ENCODE results near the gene SLC46A3.
"Not testable (repeated sequence)": the region's sequence is repeated elsewhere in the genome, so short reads cannot be mapped to it uniquely, and the experiment has no call there.

Gene SLC46A3

DNA sequence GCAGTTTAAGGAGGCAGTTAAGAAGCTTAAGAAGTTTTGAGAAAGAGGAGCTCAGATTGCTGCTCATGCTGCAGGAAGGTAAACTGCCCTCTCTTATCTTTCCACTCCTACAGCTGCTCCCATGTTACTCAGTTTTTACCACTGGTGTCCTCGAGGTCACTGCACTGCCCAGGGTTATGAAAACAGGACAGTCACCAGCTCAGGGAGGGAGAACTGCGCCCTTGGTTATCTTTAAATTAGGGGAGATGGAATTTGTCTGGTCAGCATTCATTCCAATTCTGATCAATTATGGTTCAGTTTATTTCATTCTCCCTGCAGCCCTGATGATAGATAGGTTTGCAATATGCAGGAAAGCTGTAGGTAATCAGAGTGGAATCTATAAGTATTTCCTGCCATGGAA is 10.8 kb upstream of the SLC46A3 start:
- DNase-seq, result no peak

DNA sequence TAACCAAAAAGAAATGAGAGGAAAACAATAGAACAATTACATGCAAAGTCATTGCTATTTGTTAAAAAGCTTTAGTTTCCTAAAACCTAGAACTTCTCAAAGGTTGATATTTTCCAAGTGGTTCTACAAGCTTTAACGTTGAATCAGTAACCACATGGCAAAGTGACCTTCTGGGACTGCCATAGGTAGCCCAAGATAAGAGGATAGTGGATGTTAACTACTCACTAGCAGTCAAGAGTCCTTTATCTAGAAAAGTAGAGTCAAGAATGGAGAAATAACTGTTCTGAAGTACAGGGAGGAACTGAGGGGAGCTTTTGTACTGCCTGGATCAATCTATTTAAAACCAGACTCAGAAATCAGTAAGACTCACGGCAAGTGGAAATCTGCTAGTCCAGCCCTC is 9.9 kb upstream of the SLC46A3 start:
- DNase-seq, result no peak

DNA sequence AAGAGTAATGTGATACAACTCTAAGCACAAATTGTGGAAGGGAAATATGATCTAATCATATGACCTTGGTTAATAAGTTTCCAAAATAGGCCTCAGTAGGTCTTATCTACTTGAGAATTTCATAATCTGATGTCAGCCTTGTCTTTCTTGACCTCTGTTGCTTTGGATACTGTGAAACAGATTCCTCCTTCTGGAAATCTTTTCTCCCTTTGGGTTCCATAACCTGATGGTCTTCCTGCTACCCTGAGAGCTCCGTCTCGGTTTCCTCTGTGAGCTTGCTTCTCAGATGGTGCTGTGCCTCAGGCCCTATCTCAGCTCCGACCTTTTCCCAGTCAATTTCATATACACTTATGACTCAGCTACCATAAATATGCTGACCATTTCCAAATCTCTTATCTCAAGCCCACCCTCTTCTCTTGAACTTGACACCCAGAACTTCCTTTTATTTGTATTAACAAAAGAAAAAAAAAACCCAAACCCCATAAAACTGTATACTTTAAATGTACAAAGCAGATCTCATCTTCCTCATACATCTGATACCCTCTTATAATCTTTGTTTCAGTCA is 6.4 kb upstream of the SLC46A3 start:
- no peak for DNase-seq

DNA sequence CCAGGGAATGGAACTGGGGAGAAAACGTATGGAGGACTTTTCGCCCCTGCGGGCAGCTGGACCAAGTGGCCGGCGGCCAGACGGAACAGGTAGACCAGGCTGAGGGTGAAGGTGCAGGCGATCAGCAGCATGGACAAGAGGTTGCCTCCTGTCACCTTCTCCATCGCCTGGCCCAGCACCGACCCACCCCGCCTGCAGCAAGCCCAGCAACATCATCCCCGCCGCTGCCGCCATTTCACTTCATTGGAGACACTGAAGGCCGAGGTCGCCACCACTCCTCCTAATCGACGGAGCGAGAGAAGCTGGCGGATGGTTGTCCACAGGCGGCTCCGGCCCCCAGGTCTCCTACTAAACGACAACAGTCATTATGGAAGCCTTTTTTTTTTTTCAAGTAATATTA is 5.0 kb upstream of the SLC46A3 start:
- no peak for DNase-seq

DNA sequence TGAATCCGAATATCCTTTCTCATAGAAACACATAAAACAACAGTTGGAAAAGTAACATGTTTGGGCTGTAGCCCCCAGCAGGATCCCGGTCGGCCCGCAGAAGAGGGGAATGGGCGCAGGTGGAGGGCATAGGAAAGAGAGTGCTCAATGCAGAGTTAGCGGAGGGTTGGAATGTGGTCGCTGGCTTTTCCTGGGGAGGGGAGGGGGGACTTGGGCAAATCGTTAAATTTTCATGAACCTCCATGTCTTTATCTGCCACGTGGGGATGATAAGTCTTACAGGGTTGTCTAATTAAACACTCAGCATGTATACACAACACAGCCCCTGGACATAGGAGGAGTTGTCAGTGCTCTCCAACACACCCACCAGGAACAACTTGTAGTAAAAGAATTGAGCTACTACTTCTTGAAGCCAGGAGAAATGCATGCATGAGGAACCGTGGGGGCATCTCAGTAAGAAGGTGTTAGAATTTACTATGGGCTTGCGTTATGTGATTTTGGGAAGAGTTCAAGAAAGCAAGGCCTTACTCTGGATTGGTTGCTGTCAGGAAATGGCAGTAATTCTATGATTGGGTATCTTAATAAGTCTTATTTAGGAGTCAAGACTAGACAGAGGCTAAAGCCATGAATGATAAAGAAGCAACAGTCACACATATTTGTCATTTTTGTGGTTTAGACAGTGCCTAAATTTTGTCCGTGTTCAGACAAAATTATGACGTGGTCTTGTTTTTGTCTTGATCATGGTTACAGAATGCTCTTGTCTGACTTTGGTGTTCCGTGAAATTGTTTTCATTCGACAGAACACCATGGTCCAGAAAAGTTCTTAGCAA is 671 bp upstream of the SLC46A3 start:
- peak; percentile 83 for DNase-seq

DNA sequence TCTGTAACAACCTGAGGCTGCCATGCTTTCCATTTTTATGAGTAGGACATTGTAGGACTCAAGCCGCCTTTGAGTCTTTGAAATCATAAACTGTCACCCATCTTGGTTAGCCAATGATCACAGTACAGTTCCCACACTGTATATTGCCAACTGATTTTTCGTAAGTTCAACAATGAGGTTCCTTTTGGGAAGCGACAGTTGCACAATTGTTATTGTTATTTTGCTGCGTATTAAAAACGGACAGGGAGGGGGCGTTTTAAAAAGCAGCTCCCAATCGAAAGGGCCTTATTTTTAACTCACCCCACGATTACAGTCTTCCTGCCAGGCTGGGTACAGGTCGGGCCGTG is 601 bp downstream of the SLC46A3 start:
- no peak for DNase-seq

DNA sequence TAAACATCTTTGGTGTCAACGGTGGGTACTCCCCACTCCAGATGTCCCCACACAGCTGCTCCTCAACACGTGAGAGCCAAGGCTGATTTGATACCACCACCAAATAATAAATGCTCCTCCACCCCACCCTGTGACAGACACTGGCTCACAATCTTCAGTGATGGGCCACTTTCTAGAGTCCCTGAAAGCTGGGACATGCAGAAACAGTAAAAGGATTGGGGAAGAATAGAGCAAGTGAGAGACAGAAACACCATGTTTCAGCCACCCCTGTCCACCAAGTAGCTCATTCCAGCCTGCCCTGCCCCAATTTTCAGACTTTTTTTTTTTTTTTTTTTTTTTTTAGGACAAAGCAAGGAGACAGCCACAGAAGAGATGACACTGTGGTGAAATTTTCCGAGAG is 1.6 kb downstream of the SLC46A3 start:
- no peak for DNase-seq

DNA sequence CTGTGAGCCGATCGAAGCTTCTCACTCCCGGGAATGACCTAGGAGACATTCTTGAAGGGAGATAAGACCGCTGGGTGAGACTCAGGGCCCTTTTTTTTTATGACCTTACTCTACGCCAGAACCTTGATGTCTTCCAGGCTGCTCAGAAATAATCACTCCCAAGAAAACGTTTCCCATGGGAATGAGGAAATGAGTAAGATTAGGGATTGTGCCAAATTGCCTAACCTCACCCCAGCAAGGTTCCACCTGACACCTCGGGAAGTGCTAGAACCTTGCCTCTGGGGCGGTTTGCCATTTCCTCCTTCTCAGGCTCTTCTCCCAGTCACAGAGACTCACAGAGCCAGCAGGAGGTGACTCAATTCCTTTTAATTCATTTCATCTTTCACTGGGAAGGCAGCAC is 2.3 kb downstream of the SLC46A3 start:
- DNase-seq, result peak; percentile 59

DNA sequence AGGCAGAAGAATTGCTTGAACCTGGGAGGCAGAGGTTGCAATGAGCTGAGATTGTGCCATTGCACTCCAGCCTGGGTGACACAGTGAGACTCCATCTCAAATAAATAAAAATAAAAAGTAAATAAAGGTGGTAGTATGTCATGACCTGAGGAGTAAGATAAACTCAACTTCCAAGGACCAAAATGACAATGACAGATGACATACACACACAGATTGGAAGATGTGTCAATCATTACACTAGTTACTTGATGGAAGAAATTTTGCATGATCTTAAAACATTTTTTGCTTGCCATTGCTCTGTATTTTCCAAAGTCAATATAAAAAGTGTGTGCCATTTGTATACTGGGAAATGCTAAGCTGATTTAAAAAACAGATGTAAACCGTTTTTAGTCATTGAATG is 4.1 kb downstream of the SLC46A3 start:
- DNase-seq, result no peak

DNA sequence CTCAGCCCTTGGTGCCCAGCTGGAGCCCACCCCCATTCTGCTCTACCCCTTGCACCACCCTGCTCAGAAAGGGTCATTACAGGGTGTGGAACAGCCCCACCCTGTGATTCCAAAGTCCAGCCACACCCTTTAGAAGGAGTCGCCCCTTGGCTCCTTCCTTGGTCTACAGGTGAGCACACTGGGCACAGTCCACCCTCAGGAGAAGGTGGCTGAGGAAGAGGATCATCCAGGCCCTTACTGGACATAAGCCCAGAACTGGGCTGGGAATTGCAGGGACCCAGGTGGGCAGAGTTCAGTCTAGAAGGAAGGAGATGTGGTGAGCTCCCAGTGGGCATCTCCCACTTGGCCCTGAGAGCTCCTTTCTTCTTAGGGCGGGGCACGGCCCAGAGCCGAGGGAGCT is 8.6 kb downstream of the SLC46A3 start:
- DNase-seq, result no peak

DNA sequence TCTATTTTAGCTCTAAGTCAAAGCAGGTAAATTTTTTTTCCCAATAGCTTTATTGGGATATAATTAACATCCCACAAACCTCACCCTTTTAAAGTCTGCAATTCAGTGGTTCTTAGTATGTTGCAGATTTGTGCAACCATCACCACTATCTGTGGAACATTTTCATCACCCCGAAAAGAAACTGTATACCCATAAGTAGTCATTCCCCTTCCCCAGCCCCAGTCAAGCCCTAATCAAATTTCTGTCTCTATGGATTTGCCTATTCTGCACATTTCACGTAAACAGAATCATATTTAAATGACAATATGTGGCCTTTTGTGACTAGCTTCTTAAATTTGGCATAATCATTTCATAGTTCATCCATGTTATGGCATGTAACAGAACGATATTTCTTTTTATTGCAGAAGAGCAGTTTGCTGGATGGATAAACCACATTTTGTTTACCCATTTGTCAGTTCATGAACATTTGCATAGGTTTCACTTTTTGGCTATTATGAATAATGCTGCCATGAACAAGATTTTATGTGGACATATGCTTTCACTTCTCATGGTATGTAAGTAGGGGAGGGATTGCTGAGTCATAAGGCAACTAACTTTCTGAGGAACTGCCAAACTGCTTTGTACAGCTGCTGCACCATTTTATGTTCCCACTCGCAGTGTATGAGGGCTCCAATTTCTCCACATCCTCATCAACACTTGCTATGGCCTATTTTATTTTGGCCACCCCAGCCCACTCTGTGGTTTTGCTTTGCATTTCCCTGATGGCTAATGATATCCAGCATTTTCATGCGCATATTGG is 10.9 kb downstream of the SLC46A3 start:
- DNase-seq, result peak; percentile 95

DNA sequence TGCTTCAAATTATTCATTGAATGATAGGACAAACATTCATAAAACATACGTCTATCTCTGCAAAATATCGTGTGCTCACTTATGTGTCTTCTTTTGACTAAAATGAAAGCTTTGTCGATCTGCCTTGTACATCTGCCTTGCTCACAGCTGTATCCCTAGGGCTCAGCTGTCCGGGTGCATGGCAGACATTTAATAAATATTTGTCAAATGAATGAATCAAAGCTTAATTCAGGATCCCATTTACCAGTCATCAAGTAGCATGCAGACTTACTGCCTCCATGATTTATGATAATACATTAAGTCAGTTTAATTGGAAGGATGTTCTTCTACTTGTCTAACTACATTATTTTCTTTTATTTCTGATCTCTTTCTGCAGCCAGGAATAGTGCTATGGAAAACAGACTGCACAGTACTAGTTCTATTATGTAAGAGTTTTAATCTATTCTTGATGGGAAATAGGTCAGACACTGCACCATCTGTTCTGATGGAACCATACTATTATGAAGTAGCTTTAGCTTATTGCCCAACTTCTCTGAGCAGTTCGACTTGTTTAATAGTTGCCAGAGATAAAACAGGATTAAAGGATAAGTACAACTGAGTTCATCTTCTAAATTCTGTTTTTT is 13.2 kb downstream of the SLC46A3 start:
- peak; percentile 21 for DNase-seq

DNA sequence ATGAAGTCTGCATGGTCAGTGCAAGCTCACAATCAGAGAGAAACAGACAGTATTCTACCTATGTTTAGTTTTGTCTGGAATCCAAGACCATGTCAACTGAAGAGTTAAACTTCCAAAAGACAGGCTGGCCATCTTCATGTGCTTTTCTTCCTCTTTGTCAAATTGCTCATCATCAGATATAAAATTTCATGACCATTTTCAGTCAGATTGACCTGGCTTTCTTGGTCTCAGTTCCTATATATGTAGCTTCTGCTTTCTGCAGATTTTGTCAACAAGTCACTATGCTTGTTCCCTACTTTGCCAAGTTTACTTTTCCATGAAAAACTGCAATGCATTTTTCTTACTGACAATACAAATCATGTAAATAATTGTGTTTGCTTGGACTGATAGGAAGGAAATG is 13.9 kb downstream of the SLC46A3 start:
- no peak for DNase-seq

DNA sequence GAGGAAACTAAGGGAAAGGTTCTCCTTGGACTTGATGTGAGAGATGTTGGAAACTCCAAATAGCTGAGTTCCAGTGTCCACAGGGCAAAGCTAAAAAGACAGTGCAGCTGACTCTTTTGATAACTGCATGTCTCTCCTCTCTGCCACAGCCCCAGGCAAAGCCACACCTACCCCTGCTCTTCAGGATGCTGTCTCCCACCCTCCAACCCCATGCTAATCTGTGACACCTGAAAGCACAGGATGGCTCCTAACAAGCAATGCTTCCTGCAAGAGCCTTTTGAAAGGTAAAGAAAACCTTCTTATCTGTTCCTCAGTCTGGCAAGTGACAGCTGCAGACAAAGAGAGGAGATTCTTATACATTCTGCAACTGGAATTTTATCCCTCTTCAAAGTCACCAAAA is 14.5 kb downstream of the SLC46A3 start:
- no peak for DNase-seq

DNA sequence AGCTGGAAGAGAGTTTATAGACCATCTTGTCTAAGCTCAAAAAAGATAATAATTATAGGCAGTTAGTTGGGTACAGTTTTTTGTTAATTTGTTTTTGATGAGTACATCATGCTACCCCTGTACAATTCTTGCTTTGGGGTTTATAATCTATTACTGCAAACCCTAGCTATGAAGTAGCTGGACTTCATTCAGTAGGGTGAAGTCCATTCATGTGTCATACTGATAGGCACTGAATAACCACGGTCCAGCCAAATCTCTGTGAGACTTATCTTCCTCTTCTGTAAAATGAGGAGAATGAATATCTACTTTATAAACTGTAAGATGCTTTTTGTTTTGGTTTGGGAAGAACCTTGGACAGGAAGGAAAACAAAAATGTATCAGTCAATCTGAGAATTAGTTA is 19.5 kb downstream of the SLC46A3 start:
- no peak for DNase-seq

DNA sequence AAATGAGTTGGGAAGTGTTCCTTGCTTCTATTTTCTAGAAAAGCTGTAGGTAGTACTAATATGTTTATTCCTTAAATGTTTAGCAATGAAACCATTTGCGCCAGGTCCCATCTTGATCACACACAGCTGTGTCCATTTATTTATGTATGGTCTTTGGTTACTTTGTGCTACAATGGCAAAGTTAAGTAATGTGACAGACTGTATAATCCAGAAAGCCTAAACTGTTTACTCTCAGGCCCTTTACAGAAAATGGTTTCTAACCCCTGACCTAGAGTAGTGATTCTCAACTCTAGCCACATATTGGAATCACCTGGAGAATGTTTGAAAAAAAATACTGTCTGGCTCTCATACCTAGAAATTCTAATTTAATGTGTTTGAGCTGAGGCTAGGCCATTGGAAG is 21.3 kb downstream of the SLC46A3 start:
- DNase-seq, result no peak

DNA sequence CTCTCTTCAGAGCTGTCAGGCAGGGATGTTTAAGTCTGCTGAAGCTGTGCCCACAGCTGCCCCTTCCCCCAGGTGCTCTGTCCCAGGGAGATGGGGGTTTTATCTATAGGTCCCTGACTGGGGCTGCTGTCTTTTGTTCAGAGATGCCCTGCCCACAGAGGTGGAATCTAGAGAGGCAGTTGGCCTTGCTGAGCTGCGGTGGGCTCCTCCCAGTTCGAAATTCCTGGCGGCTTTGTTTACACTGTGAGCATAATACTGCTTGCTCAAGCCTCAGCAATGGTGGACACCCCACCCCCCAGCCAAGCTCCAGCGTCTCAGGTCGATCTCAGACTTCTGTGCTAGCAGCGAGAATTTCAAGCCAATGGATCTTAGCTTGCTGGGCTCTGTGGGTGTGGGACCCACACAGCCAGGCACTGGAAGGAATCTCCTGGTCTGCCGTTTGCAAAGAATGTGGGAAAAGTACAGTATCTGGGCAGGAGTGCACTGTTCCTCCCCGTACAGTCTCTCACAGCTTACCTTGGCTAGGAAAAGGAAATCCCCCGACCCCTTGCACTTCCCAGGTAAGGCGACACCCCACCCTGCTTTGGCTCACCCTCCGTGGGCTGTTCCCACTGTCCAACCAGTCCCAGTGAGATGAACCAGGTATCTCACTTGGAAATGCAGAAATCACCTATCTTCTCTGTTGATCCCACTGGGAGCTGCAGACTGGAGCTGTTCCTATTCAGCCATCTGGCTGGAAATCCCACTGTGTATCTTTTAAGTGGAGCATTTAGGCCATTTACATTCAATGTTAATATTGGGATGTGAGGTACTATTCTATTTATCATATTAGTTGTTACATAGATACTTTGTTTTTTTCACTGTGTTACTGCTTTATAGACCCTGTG is 24.9 kb downstream of the SLC46A3 start:
- peak; percentile 42 for DNase-seq

DNA sequence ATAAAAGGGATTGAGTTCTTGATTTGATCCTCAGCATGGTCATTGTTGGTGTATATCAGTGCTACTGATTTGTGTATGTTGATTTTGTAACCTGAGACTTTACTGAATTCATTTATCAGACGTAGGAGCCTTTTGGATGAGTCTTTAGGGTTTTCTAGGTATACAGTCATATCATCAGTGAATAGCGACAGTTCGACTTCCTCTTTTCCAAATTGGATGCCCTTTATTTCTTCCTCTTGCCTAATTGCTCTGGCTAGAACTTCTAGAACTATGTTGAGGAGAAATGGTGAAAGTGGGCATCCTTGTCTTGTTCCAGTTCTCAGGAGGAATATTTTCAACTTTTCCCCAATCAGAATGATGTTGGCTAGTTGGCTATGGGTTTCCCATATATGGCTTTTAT is 32.9 kb downstream of the SLC46A3 start:
- DNase-seq, result no peak

DNA sequence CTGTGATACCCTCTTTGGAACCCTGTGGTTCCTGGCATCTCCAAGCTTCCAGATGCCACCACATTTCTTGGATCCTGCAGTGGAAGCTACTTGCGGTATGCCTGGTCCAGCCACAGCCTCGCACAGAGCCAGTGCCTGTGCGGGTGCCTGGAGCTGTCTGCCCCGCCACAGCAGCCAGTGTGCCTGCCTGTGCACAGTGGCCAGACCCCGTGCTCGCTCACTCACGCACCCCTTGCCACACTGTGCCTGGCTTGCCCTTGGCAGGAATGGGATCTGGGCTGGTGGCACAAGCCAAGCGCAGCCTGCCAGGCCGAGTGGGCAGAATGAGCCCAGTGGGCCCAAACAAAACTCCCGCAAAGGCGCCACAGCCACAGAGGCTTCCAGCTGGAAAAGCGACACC is 33.7 kb downstream of the SLC46A3 start:
- DNase-seq, result no peak

DNA sequence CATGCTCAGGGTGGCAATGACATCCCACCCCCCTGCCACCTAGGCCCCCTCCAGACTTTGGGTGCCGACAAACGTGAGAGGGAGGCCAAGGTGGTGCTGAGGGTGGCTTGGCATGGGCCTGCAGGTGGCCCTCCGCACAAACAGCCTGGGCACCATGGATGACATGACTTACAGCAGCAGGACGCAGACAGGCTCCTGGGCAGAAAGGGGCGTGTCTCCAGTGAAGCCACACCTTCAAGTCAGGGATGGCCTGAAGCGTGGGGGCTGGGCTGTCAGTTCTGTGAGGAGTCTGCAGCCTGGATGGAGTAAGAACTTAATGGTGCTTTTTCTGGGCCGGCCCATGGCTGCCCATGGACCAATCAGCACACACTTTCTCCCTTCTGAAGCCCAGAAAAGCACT is 34.5 kb downstream of the SLC46A3 start:
- no peak for DNase-seq

DNA sequence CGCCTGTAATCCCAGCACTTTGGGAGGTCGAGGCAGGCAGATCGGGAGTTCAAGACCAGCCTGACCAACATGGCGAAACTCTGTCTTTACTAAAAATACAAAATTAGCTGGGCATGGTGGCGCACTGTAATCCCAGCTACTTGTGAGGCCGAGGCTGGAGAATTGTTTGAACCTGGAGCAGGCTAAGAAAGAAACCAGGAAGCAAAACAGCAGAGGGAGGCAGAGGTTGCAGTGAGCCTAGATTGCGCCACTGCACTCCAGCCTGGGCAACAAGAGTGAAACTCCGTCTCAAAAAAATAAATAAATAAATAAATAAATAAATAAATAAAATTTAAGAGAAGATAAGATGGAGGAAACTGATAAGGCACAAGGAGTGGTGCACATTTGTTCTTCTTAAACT is 35.6 kb downstream of the SLC46A3 start:
- not testable (repeated sequence) for DNase-seq

DNA sequence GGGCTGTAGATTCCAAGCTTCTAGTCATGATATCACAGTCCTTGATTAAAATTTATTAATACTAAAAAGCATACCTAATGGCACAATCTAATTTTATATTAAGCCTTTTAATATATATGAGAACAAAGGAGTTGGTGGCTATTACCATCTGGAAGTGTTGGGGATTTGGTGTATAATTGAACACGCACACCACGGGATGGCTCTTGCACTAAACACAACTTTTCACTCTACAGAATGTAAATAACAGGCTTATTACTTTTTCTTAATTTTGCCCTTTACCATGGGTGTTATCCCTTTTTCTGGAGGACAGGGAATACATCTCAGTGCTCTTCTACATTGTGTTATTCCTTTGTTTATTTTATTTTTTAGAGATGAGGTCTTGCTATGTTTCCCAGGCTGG is 38.2 kb downstream of the SLC46A3 start:
- no peak for DNase-seq

DNA sequence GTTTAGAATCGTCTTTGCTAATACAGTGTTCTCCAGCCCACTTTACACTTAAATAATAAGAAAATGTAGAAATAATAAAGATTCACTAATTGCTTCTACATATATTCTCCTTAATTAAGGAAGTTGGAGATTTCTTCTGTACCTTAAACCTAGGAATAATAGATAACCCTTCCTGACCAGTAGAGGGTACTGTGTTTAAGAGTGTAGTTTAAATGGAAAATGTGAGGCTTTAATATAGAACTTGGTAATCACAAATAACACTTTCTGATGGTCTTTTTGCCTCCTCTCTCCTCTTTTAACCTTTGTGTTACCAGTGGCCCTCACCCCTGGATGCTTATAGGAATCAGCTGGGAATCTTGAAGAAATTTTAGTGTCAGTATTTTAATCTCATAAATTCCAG is 39.1 kb downstream of the SLC46A3 start:
- DNase-seq, result peak; percentile 19

All from fibroblast of upper back skin (primary cell).